Cerebellar cortex (tissue), 1 donor: ENCODE results near the gene TMEM59L.

Source experiments
- DNase-seq: peaks from one replicate; pipeline ENCODE4 v3.0.0-alpha.2; 2015; ENCODE audit warnings: low spot score

The TMEM59L gene

GRCh38 chr19:18608805-18609716, 3.6 kb upstream of the TMEM59L start:
- DNase-seq = no peak

DNA sequence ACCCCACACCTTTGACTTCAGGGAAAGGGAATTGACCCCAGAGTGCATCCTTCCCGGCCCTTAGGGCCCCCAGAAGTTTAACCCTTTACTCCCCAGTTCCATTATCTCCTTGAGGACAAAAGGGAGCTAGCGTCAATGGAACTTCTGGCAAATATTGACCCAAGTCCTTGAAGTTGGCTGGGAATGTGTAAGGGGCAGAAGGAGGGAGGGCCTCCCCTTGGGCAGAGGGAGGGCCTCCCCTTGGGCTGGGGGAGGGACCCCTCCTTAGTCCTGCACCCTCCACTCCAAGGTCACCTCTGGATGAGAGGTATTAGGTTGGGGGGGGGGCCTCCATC, 3.0 kb upstream of the TMEM59L start:
- DNase-seq = no peak

DNA sequence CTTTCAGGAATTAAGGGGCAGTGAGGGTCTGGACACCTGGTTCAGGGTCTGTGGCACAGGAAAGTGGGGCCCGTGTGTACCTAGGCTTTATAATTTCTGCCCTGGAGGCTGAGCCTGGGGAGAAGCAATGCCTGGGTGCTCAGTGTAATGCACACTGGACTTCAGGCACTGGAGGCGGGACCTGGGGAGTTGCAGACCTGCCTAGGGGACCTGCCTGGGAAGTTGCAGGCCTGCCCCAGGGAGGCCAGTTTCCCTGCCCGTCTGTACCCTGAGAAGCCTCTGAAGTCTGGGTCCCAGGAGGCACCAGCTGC, 2.5 kb upstream of the TMEM59L start:
- DNase-seq = no peak

DNA sequence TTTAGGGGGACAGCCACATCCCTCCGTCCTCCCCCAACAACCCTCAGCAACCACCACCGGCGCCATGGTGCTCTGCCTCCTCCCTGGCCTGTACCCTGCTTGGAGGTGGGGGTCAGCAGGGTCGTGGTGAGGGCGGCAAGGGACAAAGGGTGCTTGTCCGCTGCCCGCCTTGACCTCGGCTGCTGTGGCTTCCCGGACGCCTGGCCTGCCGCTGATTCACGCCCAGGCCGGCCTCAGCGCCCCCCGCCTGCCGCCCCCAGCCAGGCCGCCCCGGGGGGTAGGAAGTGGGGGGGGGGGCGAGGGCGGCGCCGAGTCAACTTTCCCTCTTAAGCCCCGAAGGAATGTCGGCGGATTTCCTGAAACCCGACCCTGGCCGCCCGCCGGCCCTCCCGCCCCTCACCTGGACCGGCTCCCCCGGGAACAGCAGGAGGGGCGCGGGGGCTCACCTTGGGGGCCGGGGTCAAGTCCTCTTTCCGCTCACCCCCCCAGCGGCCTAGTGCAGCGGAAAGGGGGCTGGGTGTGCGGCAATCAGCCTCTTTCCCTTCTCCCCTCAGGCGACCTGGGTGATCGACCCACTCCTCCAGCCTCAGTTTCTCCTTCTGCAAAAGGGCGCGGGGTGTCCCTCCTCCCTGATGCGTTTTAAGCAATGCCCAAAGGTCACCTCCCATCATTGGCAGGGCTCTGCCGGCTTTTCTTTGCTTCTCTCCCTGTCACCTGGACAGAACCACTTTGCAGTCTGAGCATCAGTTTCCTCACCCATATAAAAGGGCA, 1.9 kb upstream of the TMEM59L start:
- no peak for DNase-seq

GRCh38 chr19:18611327-18612050, 1.2 kb upstream of the TMEM59L start:
- no peak for DNase-seq

GRCh38 chr19:18612051-18612771, 459 bp upstream of the TMEM59L start:
- DNase-seq = no peak

GRCh38 chr19:18613589-18614234, 1.0 kb downstream of the TMEM59L start:
- no peak for DNase-seq

DNA sequence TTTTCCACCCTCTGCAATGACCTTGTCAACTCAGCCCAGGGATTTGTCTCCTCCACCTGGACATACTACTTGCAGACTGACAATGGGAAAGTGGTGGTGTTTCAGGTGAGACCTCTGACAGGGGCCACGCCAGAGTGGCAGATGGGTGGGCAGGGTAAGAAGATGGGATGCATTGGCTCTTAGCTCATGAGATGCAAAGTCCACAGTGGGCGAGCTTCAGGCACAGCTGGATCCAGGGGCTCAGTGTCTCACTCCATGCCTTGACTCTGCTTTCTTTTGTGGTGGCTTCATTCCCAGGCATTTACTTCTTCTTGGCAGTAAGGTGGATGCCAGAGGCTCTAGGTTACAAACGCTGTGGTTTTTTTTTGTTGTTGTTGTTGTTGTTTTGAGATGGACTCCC, 3.4 kb downstream of the TMEM59L start:
- no peak for DNase-seq

- DNase-seq = no peak
Observed at GRCh38 chr19:18617562-18617961, 4.9 kb downstream of the TMEM59L start.

DNA sequence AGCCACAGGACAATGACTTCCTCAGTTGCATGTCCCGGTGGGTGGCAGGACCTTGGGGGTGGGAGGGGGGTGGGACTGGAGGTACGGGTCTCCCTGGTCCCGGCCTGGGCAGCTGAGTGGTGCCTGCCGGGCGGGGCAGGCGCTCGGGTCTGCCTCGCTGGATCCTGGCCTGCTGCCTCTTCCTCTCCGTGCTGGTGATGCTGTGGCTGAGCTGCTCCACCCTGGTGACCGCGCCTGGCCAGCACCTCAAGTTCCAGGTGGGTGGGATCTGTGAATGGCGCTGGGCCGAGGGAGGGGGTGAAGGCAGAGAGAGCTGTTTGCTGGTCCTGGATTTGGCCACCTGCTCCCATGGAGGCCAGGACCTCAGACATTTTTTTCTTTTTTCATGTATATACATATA, 5.6 kb downstream of the TMEM59L start:
- DNase-seq = no peak

DNA sequence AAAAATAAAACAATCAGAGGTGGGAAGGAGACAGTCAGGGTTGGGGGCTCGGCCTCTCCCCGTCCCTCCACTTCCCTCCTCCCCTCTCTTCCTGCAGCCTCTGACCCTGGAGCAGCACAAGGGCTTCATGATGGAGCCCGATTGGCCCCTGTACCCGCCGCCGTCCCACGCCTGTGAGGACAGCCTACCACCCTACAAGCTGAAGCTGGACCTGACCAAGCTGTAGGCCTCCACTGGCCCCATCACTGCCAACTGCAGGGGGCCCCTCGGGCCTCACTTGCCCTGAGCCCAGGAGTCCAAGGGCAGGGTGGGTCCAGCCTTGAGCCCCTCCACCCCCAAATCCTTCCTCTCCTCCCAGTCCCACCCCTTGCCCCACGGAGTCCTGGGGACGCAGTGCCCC, 7.6 kb downstream of the TMEM59L start:
- no peak for DNase-seq

DNA sequence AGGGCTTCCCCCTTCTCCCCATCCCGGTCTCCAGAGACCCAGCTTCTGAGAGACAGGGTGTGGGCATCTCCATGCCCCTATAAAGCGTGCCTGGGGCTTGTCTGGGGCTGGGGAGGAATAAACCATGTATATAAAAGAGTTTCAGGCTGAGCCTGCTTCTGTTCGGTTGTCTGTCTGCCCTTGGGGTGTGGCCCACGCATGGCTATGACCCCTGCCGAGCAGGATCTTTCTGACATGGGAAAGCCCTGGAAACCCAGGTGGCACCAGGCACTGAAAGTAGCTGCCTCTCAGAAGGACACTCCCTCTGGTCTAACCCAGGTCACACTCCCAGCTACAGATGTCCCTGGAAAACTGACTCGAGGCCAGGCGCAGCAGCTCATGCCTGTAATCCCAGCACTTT, 8.2 kb downstream of the TMEM59L start:
- DNase-seq = no peak

- DNase-seq = no peak
Observed at GRCh38 chr19:18626906-18627305, 14.2 kb downstream of the TMEM59L start.

- no peak for DNase-seq
Observed at GRCh38 chr19:18629166-18630088, 16.8 kb downstream of the TMEM59L start.

DNA sequence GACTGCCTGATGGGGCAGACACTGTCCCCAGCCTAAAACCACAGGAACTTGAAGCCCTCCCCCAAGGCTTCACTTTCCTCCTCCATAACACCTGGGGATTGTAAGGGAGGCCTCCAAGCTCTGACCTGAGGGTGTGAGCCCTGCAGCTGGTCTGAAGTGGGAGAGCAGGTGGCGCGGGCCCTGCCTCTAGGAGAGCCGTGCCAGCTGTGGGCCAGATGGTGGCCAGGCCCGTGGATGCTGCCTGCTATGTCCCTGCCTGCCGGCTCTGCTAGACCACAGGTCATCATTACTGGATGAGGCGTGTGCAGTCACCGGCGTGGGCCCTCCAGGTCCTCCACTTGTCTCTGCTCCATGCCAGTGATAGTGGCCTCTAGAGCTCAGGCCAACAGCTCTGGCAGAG, 20.7 kb downstream of the TMEM59L start:
- no peak for DNase-seq

- DNase-seq = no peak
Observed at GRCh38 chr19:18634612-18635297, 22.1 kb downstream of the TMEM59L start.

DNA sequence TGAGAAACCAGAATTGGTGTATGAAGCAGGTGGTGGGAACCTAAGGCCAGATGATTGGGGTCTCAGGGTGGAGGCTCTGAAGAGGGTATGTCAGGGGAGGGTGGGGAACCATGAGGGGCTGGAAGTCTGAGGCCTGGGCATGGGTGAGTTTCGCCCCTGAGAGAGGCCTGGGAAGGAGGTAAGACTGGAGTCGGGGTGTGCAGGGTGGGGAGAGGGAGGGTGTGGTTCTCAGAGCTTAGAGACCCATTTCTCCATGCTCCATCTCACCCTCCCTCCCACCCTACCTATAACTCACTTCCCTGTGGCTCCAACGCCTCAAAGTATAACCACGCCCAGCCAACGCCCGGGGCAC, 23.1 kb downstream of the TMEM59L start:
- DNase-seq = no peak

DNA sequence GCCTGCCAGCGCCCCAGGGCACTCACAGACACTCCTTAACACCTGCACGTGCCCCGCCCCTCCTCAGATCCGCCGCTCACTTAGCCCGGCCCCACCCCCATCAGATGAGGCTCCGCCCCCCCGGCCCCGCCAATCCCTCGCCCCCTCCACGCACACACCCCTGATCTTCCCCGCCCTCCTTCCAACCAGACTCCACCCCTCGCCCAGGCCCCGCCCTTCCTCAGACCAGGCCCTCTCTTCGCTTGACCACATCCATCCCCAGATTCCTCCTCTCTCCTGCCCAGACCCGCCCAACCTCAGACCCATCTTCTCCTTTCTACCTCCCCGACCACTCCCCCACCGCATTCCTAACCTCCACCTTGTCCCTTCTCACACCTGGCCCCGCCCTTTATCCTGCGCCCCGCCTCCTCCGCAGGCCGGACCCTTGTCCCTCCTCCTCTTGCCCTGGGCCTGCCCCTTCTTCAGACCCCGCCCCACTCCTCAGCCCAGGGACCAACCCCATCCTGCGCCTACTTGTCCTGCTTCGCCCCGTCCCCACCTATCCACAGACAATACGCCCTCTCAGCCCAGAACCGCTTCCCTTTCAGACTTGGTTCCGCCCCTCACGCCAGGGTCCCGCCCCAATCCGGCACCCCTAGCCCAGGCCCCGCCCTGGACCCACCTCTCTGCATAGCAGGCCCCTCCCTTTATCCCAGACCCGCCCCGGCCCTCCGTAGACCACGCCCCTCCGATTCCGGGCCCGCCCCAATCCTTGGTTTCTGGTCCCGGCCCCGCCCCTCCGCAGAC, 23.7 kb downstream of the TMEM59L start:
- peak; percentile 94 for DNase-seq

DNA sequence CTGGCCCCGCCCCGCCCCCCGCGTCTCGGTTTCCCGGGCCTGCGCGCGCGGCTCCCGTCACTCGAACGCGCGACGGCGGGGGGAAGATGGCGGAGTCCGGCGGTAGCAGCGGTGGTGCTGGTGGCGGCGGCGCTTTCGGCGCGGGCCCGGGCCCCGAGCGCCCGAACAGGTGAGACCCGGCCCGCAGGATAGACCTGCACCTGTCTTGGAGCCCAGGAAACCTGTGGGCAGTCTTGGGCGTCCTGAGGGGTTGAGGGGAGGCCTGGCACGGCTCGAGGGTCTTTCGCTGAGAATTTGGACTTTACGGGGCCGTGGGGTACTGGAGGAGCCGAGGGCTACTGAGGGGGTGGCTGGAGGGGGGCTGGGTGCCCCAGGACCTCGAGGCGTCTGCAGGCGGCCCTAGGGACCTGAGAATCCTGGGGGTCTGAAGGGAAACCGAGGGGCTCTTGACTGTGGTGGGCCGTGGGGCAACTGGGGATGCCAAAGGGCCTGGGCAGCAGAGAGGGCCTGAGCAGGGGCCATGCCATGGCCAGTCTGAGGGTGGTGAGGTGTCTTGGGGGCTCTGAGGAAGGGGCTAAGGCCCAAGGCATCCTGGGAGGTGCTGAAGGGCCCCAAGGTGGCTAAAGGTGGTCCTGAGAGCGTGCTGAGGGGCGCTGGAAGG, 24.4 kb downstream of the TMEM59L start, which contains the start of gene KLHL26:
TSS of gene KLHL26 (plus strand) at position 60 of the 661 bp plus-strand sequence. CDS start at position 87, 27 bp downstream.
- no peak for DNase-seq
